IPS DF 19.7 (cell line): ENCODE measurements around the gene CDC42SE2.
A peak's percentile ranks its signal among the peaks of the same experiment; 100 is the strongest.
"Not testable (repeated sequence)": the region's sequence is repeated elsewhere in the genome, so short reads cannot be mapped to it uniquely, and the experiment has no call there.

Source experiments
- DNase-seq: peaks from one replicate; pipeline ENCODE4 v3.0.0-alpha.2; 2013; ENCODE audit warnings: low read depth, low spot score

Gene CDC42SE2

GRCh38 chr5:131364507-131365050, 100.7 kb downstream of the CDC42SE2 start:
- no peak for DNase-seq

GRCh38 chr5:131366428-131366827, 102.6 kb downstream of the CDC42SE2 start:
- DNase-seq = no peak

- DNase-seq = no peak
These were observed 103.5 kb downstream of the CDC42SE2 start for GRCh38 chr5:131367219-131367860.

GRCh38 chr5:131368866-131369265, 105.0 kb downstream of the CDC42SE2 start:
- DNase-seq = no peak

- no peak for DNase-seq
These were observed 105.7 kb downstream of the CDC42SE2 start for GRCh38 chr5:131369558-131369957.

- no peak for DNase-seq
These were observed 108.0 kb downstream of the CDC42SE2 start for GRCh38 chr5:131371835-131372234.

GRCh38 chr5:131373265-131373664, 109.4 kb downstream of the CDC42SE2 start:
- no peak for DNase-seq

GRCh38 chr5:131375351-131375750, 111.5 kb downstream of the CDC42SE2 start:
- no peak for DNase-seq

GRCh38 chr5:131377346-131377745, 113.5 kb downstream of the CDC42SE2 start:
- DNase-seq = no peak

- no peak for DNase-seq
These were observed 114.0 kb downstream of the CDC42SE2 start for GRCh38 chr5:131377785-131378325.

- no peak for DNase-seq
These were observed 115.1 kb downstream of the CDC42SE2 start for GRCh38 chr5:131378721-131379541.

GRCh38 chr5:131379723-131380122, 115.9 kb downstream of the CDC42SE2 start:
- DNase-seq = no peak

GRCh38 chr5:131380238-131380637, 116.4 kb downstream of the CDC42SE2 start:
- DNase-seq = not testable (repeated sequence)

GRCh38 chr5:131381021-131381420, 117.2 kb downstream of the CDC42SE2 start:
- no peak for DNase-seq

GRCh38 chr5:131381777-131382176, 117.9 kb downstream of the CDC42SE2 start:
- no peak for DNase-seq

GRCh38 chr5:131382407-131383395, 118.8 kb downstream of the CDC42SE2 start:
- DNase-seq = peak; percentile 64

GRCh38 chr5:131384173-131384572, 120.3 kb downstream of the CDC42SE2 start:
- DNase-seq = no peak

- no peak for DNase-seq
These were observed 120.9 kb downstream of the CDC42SE2 start for GRCh38 chr5:131384616-131385214.

- DNase-seq = no peak
These were observed 122.3 kb downstream of the CDC42SE2 start for GRCh38 chr5:131386124-131386523.

- DNase-seq = no peak
These were observed 122.9 kb downstream of the CDC42SE2 start for GRCh38 chr5:131386779-131387178.

GRCh38 chr5:131387255-131387654, 123.4 kb downstream of the CDC42SE2 start:
- no peak for DNase-seq
